GM23338 (cell line): ENCODE data around the gene LZIC. TPM values are rescaled to one million over a fixed set of nuclear protein-coding genes. Genes with fewer than 3 reads are reported as not detected.

Experiments used
- ATAC-seq: fragments of 200-7000 bp; cut with Tn5 transposase; 3 replicates; pipeline ENCODE4 v1.9.1; 2020
- DNase-seq: peaks from one replicate; pipeline ENCODE4 v3.0.0-alpha.2; 2015; ENCODE audit warnings: low spot score
- H2AFZ ChIP-seq: fragments of 200-600 bp; sonication (generic); 2 replicates; pipeline ENCODE4 v1.8.0; 2016; ENCODE audit warnings: antibody characterized with exemption, mild to moderate bottlenecking, moderate library complexity
- H3F3A ChIP-seq: fragments of 200-600 bp; sonication (generic); replicated peaks from 2 replicates; pipeline ENCODE4 v1.8.0; 2017; ENCODE audit warnings: antibody characterized with exemption, mixed run types, low read depth
- H3K27ac ChIP-seq: fragments of 200-600 bp; sonication (generic); 2 replicates; pipeline ENCODE4 v1.6.1; 2016; ENCODE audit warnings: low read depth
- H3K27me3 ChIP-seq: fragments of 200-600 bp; sonication (generic); 2 replicates; pipeline ENCODE4 v1.8.0; 2016; ENCODE audit warnings: mild to moderate bottlenecking, mixed run types, moderate library complexity; ENCODE audit not compliant: insufficient read depth
- H3K36me3 ChIP-seq: fragments of 200-600 bp; sonication (generic); 2 replicates; pipeline ENCODE4 v1.8.0; 2016; ENCODE audit warnings: mild to moderate bottlenecking; ENCODE audit not compliant: insufficient read depth
- H3K4me1 ChIP-seq: fragments of 200-600 bp; sonication (generic); 2 replicates; pipeline ENCODE4 v1.8.0; 2016; ENCODE audit warnings: mild to moderate bottlenecking, moderate library complexity; ENCODE audit not compliant: insufficient read depth
- H3K4me2 ChIP-seq: fragments of 200-600 bp; sonication (generic); 2 replicates; pipeline ENCODE4 v1.7.1; 2017; ENCODE audit warnings: mixed run types
- H3K4me3 ChIP-seq: fragments of 200-600 bp; sonication (generic); 2 replicates; pipeline ENCODE4 v1.6.1; 2016; ENCODE audit warnings: mixed run types
- H3K79me2 ChIP-seq: fragments of 200-600 bp; sonication (generic); replicated peaks from 2 replicates; pipeline ENCODE4 v1.8.0; 2017; ENCODE audit warnings: mild to moderate bottlenecking; ENCODE audit not compliant: insufficient read depth
- H3K9me2 ChIP-seq: fragments of 200-600 bp; sonication (generic); 2 replicates; pipeline ENCODE4 v1.8.0; 2017; ENCODE audit not compliant: insufficient read depth
- H4K20me1 ChIP-seq: fragments of 200-600 bp; sonication (generic); replicated peaks from 2 replicates; pipeline ENCODE4 v1.8.0; 2017; ENCODE audit warnings: mild to moderate bottlenecking; ENCODE audit not compliant: insufficient read depth
- H3K27ac Mint-ChIP-seq: 2 replicates; pipeline ENCODE4 v1.8.0; 2020; ENCODE audit warnings: inconsistent platforms, mild to moderate bottlenecking, moderate library complexity, mixed read lengths
- H3K27me3 Mint-ChIP-seq: 3 replicates; pipeline ENCODE4 v1.8.0; 2022; ENCODE audit warnings: low read depth, mild to moderate bottlenecking, moderate library complexity, mixed read lengths, inconsistent platforms; ENCODE audit not compliant: insufficient read depth, poor library complexity
- H3K36me3 Mint-ChIP-seq: 3 replicates; pipeline ENCODE4 v1.8.0; 2021; ENCODE audit warnings: low read depth, mild to moderate bottlenecking, inconsistent platforms, moderate library complexity, mixed read lengths
- H3K4me1 Mint-ChIP-seq: 3 replicates; pipeline ENCODE4 v1.8.0; 2020; ENCODE audit warnings: mild to moderate bottlenecking, inconsistent platforms, mixed read lengths
- H3K4me3 Mint-ChIP-seq: 3 replicates; pipeline ENCODE4 v1.8.0; 2021; ENCODE audit warnings: moderate library complexity, mild to moderate bottlenecking, inconsistent platforms, mixed read lengths
- H3K9me3 Mint-ChIP-seq: 3 replicates; pipeline ENCODE4 v1.8.0; 2020; ENCODE audit warnings: moderate library complexity, mild to moderate bottlenecking, inconsistent platforms, mixed read lengths
- CREB1 ChIP-seq: fragments of 250-450 bp; sonication (Bioruptor Pico); IDR thresholded peaks from 2 replicates; pipeline ENCODE4 v1.5.0; 2020; ENCODE audit warnings: low read depth, mild to moderate bottlenecking, moderate library complexity
- EZH2 ChIP-seq: fragments of 200-600 bp; sonication (generic); IDR thresholded peaks from one replicate; pipeline ENCODE4 v1.8.0; 2017; ENCODE audit warnings: antibody characterized with exemption, mild to moderate bottlenecking, low read depth; ENCODE audit not compliant: unreplicated experiment
- EZH2phosphoT487 ChIP-seq: fragments of 200-600 bp; sonication (generic); IDR thresholded peaks from one replicate; pipeline ENCODE4 v1.8.1; 2018; ENCODE audit warnings: antibody characterized with exemption; ENCODE audit not compliant: unreplicated experiment
- JUNB ChIP-seq: IDR thresholded peaks from one replicate; pipeline ENCODE4 v1.6.1; 2016; ENCODE audit warnings: antibody characterized with exemption; ENCODE audit not compliant: unreplicated experiment
- NANOG ChIP-seq: IDR thresholded peaks from 2 replicates; pipeline ENCODE4 v1.6.1; 2016; ENCODE audit warnings: antibody characterized with exemption, borderline replicate concordance
- POLR2AphosphoS5 ChIP-seq: IDR thresholded peaks from 2 replicates; pipeline ENCODE4 v1.6.1; 2016; ENCODE audit warnings: antibody characterized with exemption, low read depth
- STAT1 ChIP-seq: IDR thresholded peaks from one replicate; pipeline ENCODE4 v1.6.1; 2016; ENCODE audit warnings: antibody characterized with exemption; ENCODE audit not compliant: unreplicated experiment
- ZNF114 ChIP-seq: fragments of 250-450 bp; sonication (Bioruptor Pico); IDR thresholded peaks from 2 replicates; pipeline ENCODE4 v1.5.0; 2020; ENCODE audit warnings: mild to moderate bottlenecking, moderate library complexity
- ZNF331 ChIP-seq: fragments of 250-450 bp; sonication (Bioruptor Pico); IDR thresholded peaks from 2 replicates; pipeline ENCODE4 v1.5.0; 2020; ENCODE audit warnings: low read depth, mild to moderate bottlenecking, moderate library complexity
- polyA plus RNA-seq: library from polyadenylated mRNA; unstranded; fragments of >200 nt; fragmentation: Nextera tagmentation; extraction: Ambion mirVana; gene quantifications from 2 replicates; pipeline ENCODE4 v1.2.1, GENCODE V29; 2016
- total RNA-seq: library from RNA; depleted of rRNA; stranded (reverse); fragments of >200 nt; shearing (Covaris generic); gene quantifications from 2 replicates; pipeline ENCODE4 v1.2.3, GENCODE V29; 2014
- TF ChIP-seq, protein P1 (sequence below), 2 experiments: fragments of 200-600 bp in 1 of 2; sonication (generic) in 1 of 2; conservative IDR thresholded peaks; 2 replicates each; pipeline versions ENCODE4 v1.5.1 to v1.6.1; 2016 to 2017; ENCODE audit warnings: antibody characterized with exemption in 2 of 2, low read depth in 2 of 2, mild to moderate bottlenecking in 2 of 2, moderate library complexity in 1 of 2
- TF ChIP-seq, protein P2 (sequence below): IDR thresholded peaks from one replicate; pipeline ENCODE4 v1.6.1; 2018; ENCODE audit warnings: antibody characterized with exemption; ENCODE audit not compliant: unreplicated experiment
- TF ChIP-seq, protein P3 (sequence below): fragments of 250-450 bp; sonication (Bioruptor Pico); IDR thresholded peaks from 2 replicates; pipeline ENCODE4 v1.5.0; 2020; ENCODE audit warnings: mild to moderate bottlenecking, moderate library complexity
- TF ChIP-seq, protein P4 (sequence below): IDR thresholded peaks from 2 replicates; pipeline ENCODE4 v1.6.1; 2016; ENCODE audit warnings: antibody characterized with exemption

Gene LZIC
- total and polyA plus RNA-seq, 2 experiments from 2014 or later = 19.4 to 23.5 TPM

DNA sequence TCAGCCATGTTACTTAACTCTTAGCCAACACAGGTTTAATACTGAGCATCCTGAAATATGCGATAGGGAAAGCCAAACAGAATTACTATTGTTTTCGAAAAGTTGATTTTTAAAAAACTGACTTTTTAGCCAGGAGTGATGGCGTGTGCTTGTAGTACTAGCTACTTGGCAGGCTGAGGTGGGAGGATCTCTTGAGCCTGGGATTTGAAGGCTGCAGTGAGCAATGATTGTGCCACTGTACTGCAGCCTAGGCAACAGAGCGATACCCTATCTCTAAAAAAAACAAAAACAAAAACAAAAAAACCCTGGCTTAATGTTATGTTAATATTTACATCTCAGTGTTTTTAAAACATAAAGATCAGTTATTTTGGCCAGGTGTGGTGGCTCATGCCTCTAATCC, 16.8 kb upstream of the LZIC start:
- H3K4me3 Mint-ChIP-seq = no peak overlapping the region
- H3F3A ChIP-seq = 0 out of 2 replicates have a peak, but pooled peaks cover 3% of the 10 kb centered on the region
- H3K4me2 ChIP-seq = no peak overlapping the region
- H3K4me1 Mint-ChIP-seq = peaks cover 11% of the 10 kb centered on the region; the same call in 2 of the 3 replicates
- ATAC-seq (no peak), DNase-seq (no peak)
- no peaks in the 10 kb centered on the region for H3K36me3 ChIP-seq
- H3K27me3 Mint-ChIP-seq = peaks cover 4% of the 10 kb centered on the region
- TF ChIP-seq JUNB = no peak
- TF ChIP-seq, protein P1, sequence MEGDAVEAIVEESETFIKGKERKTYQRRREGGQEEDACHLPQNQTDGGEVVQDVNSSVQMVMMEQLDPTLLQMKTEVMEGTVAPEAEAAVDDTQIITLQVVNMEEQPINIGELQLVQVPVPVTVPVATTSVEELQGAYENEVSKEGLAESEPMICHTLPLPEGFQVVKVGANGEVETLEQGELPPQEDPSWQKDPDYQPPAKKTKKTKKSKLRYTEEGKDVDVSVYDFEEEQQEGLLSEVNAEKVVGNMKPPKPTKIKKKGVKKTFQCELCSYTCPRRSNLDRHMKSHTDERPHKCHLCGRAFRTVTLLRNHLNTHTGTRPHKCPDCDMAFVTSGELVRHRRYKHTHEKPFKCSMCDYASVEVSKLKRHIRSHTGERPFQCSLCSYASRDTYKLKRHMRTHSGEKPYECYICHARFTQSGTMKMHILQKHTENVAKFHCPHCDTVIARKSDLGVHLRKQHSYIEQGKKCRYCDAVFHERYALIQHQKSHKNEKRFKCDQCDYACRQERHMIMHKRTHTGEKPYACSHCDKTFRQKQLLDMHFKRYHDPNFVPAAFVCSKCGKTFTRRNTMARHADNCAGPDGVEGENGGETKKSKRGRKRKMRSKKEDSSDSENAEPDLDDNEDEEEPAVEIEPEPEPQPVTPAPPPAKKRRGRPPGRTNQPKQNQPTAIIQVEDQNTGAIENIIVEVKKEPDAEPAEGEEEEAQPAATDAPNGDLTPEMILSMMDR (conservative IDR thresholded peaks at IDR 0.05; ENCODE audit: low read depth in 2 of 2) = no peak
- no peak for TF ChIP-seq NANOG
- TF ChIP-seq, protein P2, sequence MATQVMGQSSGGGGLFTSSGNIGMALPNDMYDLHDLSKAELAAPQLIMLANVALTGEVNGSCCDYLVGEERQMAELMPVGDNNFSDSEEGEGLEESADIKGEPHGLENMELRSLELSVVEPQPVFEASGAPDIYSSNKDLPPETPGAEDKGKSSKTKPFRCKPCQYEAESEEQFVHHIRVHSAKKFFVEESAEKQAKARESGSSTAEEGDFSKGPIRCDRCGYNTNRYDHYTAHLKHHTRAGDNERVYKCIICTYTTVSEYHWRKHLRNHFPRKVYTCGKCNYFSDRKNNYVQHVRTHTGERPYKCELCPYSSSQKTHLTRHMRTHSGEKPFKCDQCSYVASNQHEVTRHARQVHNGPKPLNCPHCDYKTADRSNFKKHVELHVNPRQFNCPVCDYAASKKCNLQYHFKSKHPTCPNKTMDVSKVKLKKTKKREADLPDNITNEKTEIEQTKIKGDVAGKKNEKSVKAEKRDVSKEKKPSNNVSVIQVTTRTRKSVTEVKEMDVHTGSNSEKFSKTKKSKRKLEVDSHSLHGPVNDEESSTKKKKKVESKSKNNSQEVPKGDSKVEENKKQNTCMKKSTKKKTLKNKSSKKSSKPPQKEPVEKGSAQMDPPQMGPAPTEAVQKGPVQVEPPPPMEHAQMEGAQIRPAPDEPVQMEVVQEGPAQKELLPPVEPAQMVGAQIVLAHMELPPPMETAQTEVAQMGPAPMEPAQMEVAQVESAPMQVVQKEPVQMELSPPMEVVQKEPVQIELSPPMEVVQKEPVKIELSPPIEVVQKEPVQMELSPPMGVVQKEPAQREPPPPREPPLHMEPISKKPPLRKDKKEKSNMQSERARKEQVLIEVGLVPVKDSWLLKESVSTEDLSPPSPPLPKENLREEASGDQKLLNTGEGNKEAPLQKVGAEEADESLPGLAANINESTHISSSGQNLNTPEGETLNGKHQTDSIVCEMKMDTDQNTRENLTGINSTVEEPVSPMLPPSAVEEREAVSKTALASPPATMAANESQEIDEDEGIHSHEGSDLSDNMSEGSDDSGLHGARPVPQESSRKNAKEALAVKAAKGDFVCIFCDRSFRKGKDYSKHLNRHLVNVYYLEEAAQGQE = no peak
- no peak for TF ChIP-seq STAT1
- TF ChIP-seq, protein P3, sequence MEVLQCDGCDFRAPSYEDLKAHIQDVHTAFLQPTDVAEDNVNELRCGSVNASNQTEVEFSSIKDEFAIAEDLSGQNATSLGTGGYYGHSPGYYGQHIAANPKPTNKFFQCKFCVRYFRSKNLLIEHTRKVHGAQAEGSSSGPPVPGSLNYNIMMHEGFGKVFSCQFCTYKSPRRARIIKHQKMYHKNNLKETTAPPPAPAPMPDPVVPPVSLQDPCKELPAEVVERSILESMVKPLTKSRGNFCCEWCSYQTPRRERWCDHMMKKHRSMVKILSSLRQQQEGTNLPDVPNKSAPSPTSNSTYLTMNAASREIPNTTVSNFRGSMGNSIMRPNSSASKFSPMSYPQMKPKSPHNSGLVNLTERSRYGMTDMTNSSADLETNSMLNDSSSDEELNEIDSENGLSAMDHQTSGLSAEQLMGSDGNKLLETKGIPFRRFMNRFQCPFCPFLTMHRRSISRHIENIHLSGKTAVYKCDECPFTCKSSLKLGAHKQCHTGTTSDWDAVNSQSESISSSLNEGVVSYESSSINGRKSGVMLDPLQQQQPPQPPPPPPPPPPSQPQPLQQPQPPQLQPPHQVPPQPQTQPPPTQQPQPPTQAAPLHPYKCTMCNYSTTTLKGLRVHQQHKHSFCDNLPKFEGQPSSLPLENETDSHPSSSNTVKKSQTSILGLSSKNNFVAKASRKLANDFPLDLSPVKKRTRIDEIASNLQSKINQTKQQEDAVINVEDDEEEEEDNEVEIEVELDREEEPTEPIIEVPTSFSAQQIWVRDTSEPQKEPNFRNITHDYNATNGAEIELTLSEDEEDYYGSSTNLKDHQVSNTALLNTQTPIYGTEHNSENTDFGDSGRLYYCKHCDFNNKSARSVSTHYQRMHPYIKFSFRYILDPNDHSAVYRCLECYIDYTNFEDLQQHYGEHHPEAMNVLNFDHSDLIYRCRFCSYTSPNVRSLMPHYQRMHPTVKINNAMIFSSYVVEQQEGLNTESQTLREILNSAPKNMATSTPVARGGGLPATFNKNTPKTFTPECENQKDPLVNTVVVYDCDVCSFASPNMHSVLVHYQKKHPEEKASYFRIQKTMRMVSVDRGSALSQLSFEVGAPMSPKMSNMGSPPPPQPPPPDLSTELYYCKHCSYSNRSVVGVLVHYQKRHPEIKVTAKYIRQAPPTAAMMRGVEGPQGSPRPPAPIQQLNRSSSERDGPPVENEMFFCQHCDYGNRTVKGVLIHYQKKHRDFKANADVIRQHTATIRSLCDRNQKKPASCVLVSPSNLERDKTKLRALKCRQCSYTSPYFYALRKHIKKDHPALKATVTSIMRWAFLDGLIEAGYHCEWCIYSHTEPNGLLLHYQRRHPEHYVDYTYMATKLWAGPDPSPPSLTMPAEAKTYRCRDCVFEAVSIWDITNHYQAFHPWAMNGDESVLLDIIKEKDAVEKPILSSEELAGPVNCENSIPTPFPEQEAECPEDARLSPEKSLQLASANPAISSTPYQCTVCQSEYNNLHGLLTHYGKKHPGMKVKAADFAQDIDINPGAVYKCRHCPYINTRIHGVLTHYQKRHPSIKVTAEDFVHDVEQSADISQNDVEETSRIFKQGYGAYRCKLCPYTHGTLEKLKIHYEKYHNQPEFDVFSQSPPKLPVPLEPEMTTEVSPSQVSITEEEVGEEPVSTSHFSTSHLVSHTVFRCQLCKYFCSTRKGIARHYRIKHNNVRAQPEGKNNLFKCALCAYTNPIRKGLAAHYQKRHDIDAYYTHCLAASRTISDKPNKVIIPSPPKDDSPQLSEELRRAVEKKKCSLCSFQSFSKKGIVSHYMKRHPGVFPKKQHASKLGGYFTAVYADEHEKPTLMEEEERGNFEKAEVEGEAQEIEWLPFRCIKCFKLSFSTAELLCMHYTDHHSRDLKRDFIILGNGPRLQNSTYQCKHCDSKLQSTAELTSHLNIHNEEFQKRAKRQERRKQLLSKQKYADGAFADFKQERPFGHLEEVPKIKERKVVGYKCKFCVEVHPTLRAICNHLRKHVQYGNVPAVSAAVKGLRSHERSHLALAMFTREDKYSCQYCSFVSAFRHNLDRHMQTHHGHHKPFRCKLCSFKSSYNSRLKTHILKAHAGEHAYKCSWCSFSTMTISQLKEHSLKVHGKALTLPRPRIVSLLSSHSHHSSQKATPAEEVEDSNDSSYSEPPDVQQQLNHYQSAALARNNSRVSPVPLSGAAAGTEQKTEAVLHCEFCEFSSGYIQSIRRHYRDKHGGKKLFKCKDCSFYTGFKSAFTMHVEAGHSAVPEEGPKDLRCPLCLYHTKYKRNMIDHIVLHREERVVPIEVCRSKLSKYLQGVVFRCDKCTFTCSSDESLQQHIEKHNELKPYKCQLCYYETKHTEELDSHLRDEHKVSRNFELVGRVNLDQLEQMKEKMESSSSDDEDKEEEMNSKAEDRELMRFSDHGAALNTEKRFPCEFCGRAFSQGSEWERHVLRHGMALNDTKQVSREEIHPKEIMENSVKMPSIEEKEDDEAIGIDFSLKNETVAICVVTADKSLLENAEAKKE (CRISPR knock-in tag) = no peak
- no peak for TF ChIP-seq EZH2phosphoT487
- TF ChIP-seq EZH2 = no peak
- TF ChIP-seq CREB1 (CRISPR knock-in tag) = no peak
- no peak for TF ChIP-seq ZNF114
- TF ChIP-seq ZNF331 = no peak
- TF ChIP-seq POLR2AphosphoS5 = no peak
- TF ChIP-seq, protein P4, sequence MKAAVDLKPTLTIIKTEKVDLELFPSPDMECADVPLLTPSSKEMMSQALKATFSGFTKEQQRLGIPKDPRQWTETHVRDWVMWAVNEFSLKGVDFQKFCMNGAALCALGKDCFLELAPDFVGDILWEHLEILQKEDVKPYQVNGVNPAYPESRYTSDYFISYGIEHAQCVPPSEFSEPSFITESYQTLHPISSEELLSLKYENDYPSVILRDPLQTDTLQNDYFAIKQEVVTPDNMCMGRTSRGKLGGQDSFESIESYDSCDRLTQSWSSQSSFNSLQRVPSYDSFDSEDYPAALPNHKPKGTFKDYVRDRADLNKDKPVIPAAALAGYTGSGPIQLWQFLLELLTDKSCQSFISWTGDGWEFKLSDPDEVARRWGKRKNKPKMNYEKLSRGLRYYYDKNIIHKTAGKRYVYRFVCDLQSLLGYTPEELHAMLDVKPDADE = no peak
- no peaks in the 10 kb centered on the region for H3K9me3 Mint-ChIP-seq
- no peaks in the 10 kb centered on the region for H3K27me3 ChIP-seq
- no peak overlapping the region for H3K27ac Mint-ChIP-seq
- H2AFZ ChIP-seq = no peak overlapping the region
- H3K4me3 ChIP-seq = no peak overlapping the region
- H3K79me2 ChIP-seq = no peaks in the 10 kb centered on the region
- no peaks in the 10 kb centered on the region for H3K9me2 ChIP-seq
- no peaks in the 10 kb centered on the region for H3K36me3 Mint-ChIP-seq
- H3K4me1 ChIP-seq = peaks cover 7% of the 10 kb centered on the region; the same call in 1 of the 2 replicates
- no peaks in the 10 kb centered on the region; the same call in 1 of the 2 replicates for H4K20me1 ChIP-seq
- no peak overlapping the region for H3K27ac ChIP-seq
